ENCODE data around the gene CDHR5.

CDHR5 gene

DNA sequence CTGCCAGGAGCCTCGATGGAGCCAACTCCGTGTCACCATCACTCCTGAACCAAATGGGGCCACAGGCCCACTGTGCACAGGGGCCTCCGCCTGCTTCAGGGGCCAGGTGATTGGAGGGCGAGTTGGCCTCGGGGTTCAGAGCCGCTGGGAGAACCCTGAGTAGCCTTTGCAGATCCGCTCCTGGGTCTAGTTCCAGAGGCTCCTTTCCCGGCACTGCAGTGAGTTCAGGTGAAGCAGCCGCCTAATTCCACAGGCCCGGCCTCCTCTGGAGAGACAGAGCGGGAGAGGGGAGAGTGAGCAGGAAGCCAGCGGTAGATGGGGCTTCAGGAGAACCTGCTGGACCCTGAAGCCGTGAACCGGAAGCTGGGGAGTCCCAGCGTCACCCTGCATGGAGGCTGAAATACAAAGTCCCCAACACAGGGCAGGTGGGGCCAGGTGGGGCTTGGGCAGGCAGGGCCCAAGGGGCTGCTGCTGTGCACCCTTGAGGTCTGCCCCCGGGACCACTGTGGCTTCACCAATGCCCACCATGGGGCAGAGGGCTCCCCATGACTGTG, 34.9 kb upstream of the CDHR5 start:
- Histone ChIP-seq H2AK5ac (ENCODE audit: low read depth, low read length) (peak overlapping the region; percentile 21), H2BK15ac (ENCODE audit: low read length) (no peak overlapping the region), H2BK120ac (ENCODE audit: low read depth, low read length) (peak overlapping the region; percentile 72), H3K27ac (replicated peaks; ENCODE audit: low read length) (no peak overlapping the region), H3K27me3 (ENCODE audit: control insufficient read depth in 3 of 3, insufficient read depth in 3 of 3, low read depth in 1 of 3, low read length in 3 of 3) (no peaks in the 10 kb centered on the region), H3K4me3 (ENCODE audit: low read length in 2 of 2) (peak overlapping the region in 1 of 2 donors; percentile 31), H3K18ac (ENCODE audit: low read length) (no peak overlapping the region), H3K4me1 (ENCODE audit: control insufficient read depth in 2 of 2, insufficient read depth in 1 of 2, low read depth in 1 of 2, low read length in 2 of 2) (no peaks in the 10 kb centered on the region), H3K36me3 (replicated peaks in 1 of 2; ENCODE audit: control insufficient read depth in 2 of 2, insufficient read depth in 2 of 2, low read length in 2 of 2) (peaks cover 14 to 69% of the 10 kb centered on the region in 2 donors), H2BK12ac (ENCODE audit: low read length) (no peak overlapping the region), H3K23ac (ENCODE audit: low read depth, low read length, poor library complexity) (no peak overlapping the region), H3K9ac (ENCODE audit: low read depth, low read length, poor library complexity) (no peak overlapping the region), H2BK5ac (ENCODE audit: low read length) (no peak overlapping the region), H3K14ac (ENCODE audit: low read length) (no peak overlapping the region), H3K4me2 (ENCODE audit: insufficient read depth, low read length, poor library complexity, severe bottlenecking) (no peak overlapping the region), H3K79me1 (ENCODE audit: low read depth, low read length) (peaks cover 6% of the 10 kb centered on the region), H3K4ac (ENCODE audit: low read length) (no peak overlapping the region), H2AFZ (ENCODE audit: low read length) (no peak overlapping the region), H4K91ac (ENCODE audit: low read depth, low read length, poor library complexity) (no peak overlapping the region), H3K9me3 (replicated peaks in 1 of 2; ENCODE audit: control insufficient read depth in 2 of 2, insufficient read depth in 1 of 2, low read depth in 1 of 2, low read length in 2 of 2) (no peaks in the 10 kb centered on the region), H4K8ac (ENCODE audit: low read depth, low read length) (no peak overlapping the region)
- DNase-seq (ENCODE audit: low spot score) = no peak
- WGBS, 2 donors (ENCODE audit: extremely low coverage in 2 of 2, insufficient read length in 2 of 2, insufficient replicate concordance in 1 of 2) = no CpG with 5 or more reads among the region's 16 CpGs

- H4K8ac ChIP-seq (ENCODE audit: low read depth, low read length) = no peak overlapping the region
- no peak overlapping the region for H3K27ac ChIP-seq (replicated peaks; ENCODE audit: low read length)
- H2AFZ ChIP-seq (ENCODE audit: low read length) = no peak overlapping the region
These were observed 33.0 kb upstream of the CDHR5 start for GRCh38 chr11:657691-658126.

DNA sequence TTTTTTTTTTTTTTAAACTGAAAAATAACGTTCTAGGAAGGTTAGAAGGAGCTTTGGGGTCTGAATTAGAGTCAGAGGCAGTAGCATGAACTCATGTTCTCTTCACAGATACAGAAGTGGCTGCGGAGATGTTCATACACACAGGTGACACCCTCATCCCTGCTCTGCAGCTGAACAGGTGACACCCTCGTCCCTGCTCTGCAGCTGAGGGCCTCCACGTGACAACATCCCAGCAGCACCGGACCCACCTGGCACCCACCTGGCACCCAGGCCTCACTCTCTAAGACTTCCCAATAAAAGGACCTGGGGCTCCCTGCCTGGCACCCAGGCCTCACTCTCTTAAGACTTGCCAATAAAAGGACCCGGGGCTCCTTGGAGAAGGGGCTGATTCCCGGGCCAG, 32.1 kb upstream of the CDHR5 start:
- no peak overlapping the region for H3K23ac ChIP-seq (ENCODE audit: low read depth, low read length, poor library complexity)
- no peak overlapping the region for H2BK120ac ChIP-seq (ENCODE audit: low read depth, low read length)
- H4K8ac ChIP-seq (ENCODE audit: low read depth, low read length) = no peak overlapping the region
- peaks cover 8 to 70% of the 10 kb centered on the region in 2 donors for H3K36me3 ChIP-seq (replicated peaks in 1 of 2; ENCODE audit: control insufficient read depth in 2 of 2, insufficient read depth in 2 of 2, low read length in 2 of 2)
- no peak overlapping the region for H3K18ac ChIP-seq (ENCODE audit: low read length)
- no peaks in the 10 kb centered on the region for H3K27me3 ChIP-seq (ENCODE audit: control insufficient read depth in 3 of 3, insufficient read depth in 3 of 3, low read depth in 1 of 3, low read length in 3 of 3)
- no peaks in the 10 kb centered on the region for H3K9me3 ChIP-seq (replicated peaks in 1 of 2; ENCODE audit: control insufficient read depth in 2 of 2, insufficient read depth in 1 of 2, low read depth in 1 of 2, low read length in 2 of 2)
- no peak overlapping the region for H3K4me2 ChIP-seq (ENCODE audit: insufficient read depth, low read length, poor library complexity, severe bottlenecking)
- no peak overlapping the region for H4K91ac ChIP-seq (ENCODE audit: low read depth, low read length, poor library complexity)
- peak overlapping the region; percentile 47 for H3K14ac ChIP-seq (ENCODE audit: low read length)
- H2BK15ac ChIP-seq (ENCODE audit: low read length) = no peak overlapping the region
- no peak overlapping the region for H2AFZ ChIP-seq (ENCODE audit: low read length)
- no peak overlapping the region for H3K9ac ChIP-seq (ENCODE audit: low read depth, low read length, poor library complexity)
- DNase-seq (ENCODE audit: low spot score) = no peak
- no peak overlapping the region for H3K4ac ChIP-seq (ENCODE audit: low read length)
- no peaks in the 10 kb centered on the region for H3K4me1 ChIP-seq (ENCODE audit: control insufficient read depth in 2 of 2, insufficient read depth in 1 of 2, low read depth in 1 of 2, low read length in 2 of 2)
- no peak overlapping the region for H2BK12ac ChIP-seq (ENCODE audit: low read length)
- no peak overlapping the region for H2BK5ac ChIP-seq (ENCODE audit: low read length)
- no CpG with 5 or more reads among the region's 7 CpGs for WGBS, 2 donors (ENCODE audit: extremely low coverage in 2 of 2, insufficient read length in 2 of 2, insufficient replicate concordance in 1 of 2)
- peaks cover 6% of the 10 kb centered on the region for H3K79me1 ChIP-seq (ENCODE audit: low read depth, low read length)
- H3K4me3 ChIP-seq (ENCODE audit: low read length in 2 of 2) = no peak overlapping the region
- no peak overlapping the region for H2AK5ac ChIP-seq (ENCODE audit: low read depth, low read length)
- no peak overlapping the region for H3K27ac ChIP-seq (replicated peaks; ENCODE audit: low read length)

More at GRCh38 chr11:657691-658126, 33.0 kb upstream of the CDHR5 start:
- Histone ChIP-seq H3K79me1 (ENCODE audit: low read depth, low read length) (peaks cover 6% of the 10 kb centered on the region), H3K4me3 (ENCODE audit: low read length in 2 of 2) (peak overlapping the region in 1 of 2 donors; percentile 60), H3K36me3 (replicated peaks in 1 of 2; ENCODE audit: control insufficient read depth in 2 of 2, insufficient read depth in 2 of 2, low read length in 2 of 2) (peaks cover 11 to 71% of the 10 kb centered on the region in 2 donors), H2BK5ac (ENCODE audit: low read length) (no peak overlapping the region), H2BK120ac (ENCODE audit: low read depth, low read length) (no peak overlapping the region), H3K23ac (ENCODE audit: low read depth, low read length, poor library complexity) (no peak overlapping the region), H3K9ac (ENCODE audit: low read depth, low read length, poor library complexity) (peak overlapping the region; percentile 24), H2BK12ac (ENCODE audit: low read length) (no peak overlapping the region), H3K18ac (ENCODE audit: low read length) (no peak overlapping the region), H3K14ac (ENCODE audit: low read length) (no peak overlapping the region), H2BK15ac (ENCODE audit: low read length) (no peak overlapping the region), H4K91ac (ENCODE audit: low read depth, low read length, poor library complexity) (no peak overlapping the region), H3K27me3 (ENCODE audit: control insufficient read depth in 3 of 3, insufficient read depth in 3 of 3, low read depth in 1 of 3, low read length in 3 of 3) (no peaks in the 10 kb centered on the region), H3K9me3 (replicated peaks in 1 of 2; ENCODE audit: control insufficient read depth in 2 of 2, insufficient read depth in 1 of 2, low read depth in 1 of 2, low read length in 2 of 2) (no peaks in the 10 kb centered on the region), H3K4me2 (ENCODE audit: insufficient read depth, low read length, poor library complexity, severe bottlenecking) (no peak overlapping the region), H2AK5ac (ENCODE audit: low read depth, low read length) (no peak overlapping the region), H3K4me1 (ENCODE audit: control insufficient read depth in 2 of 2, insufficient read depth in 1 of 2, low read depth in 1 of 2, low read length in 2 of 2) (no peaks in the 10 kb centered on the region), H3K4ac (ENCODE audit: low read length) (no peak overlapping the region)
- no CpG with 5 or more reads among the region's 14 CpGs for WGBS, 2 donors (ENCODE audit: extremely low coverage in 2 of 2, insufficient read length in 2 of 2, insufficient replicate concordance in 1 of 2)
- DNase-seq (ENCODE audit: low spot score) = no peak

DNA sequence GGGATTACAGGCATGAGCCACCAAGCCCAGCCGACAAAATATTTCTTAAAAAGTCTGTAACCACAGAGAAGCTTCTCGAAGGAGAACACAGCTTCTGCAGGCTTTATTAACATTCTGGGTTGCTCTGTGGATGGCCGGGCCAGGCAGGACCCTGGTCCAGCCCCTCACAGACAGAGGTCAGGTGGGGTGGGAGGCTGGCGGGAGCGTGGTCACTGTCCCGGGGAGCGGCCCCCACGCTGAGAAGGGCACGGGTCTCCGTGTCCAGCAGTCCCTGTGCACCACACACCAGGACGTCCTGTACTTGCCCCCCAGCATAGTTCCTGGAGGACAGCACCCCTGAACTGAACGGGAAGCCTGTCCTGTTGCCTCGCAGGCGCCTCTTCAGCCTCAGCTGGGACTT, 31.7 kb upstream of the CDHR5 start:
- H3K18ac ChIP-seq (ENCODE audit: low read length) = no peak overlapping the region
- WGBS, 2 donors (ENCODE audit: extremely low coverage in 2 of 2, insufficient read length in 2 of 2, insufficient replicate concordance in 1 of 2) = no CpG with 5 or more reads among the region's 14 CpGs

More for the DNA sequence above, 31.7 kb upstream of the CDHR5 start:
- no peak overlapping the region for H3K23ac ChIP-seq (ENCODE audit: low read depth, low read length, poor library complexity)
- H3K36me3 ChIP-seq (replicated peaks in 1 of 2; ENCODE audit: control insufficient read depth in 2 of 2, insufficient read depth in 2 of 2, low read length in 2 of 2) = peaks cover 8 to 75% of the 10 kb centered on the region in 2 donors
- H2AK5ac ChIP-seq (ENCODE audit: low read depth, low read length) = no peak overlapping the region
- no peaks in the 10 kb centered on the region for H3K9me3 ChIP-seq (replicated peaks in 1 of 2; ENCODE audit: control insufficient read depth in 2 of 2, insufficient read depth in 1 of 2, low read depth in 1 of 2, low read length in 2 of 2)
- no peak overlapping the region for H3K9ac ChIP-seq (ENCODE audit: low read depth, low read length, poor library complexity)
- H3K27me3 ChIP-seq (ENCODE audit: control insufficient read depth in 3 of 3, insufficient read depth in 3 of 3, low read depth in 1 of 3, low read length in 3 of 3) = no peaks in the 10 kb centered on the region
- H3K14ac ChIP-seq (ENCODE audit: low read length) = peak overlapping the region; percentile 8
- H2BK5ac ChIP-seq (ENCODE audit: low read length) = no peak overlapping the region
- no peak overlapping the region for H3K4me2 ChIP-seq (ENCODE audit: insufficient read depth, low read length, poor library complexity, severe bottlenecking)
- no peak overlapping the region for H3K4ac ChIP-seq (ENCODE audit: low read length)
- no peak overlapping the region for H4K8ac ChIP-seq (ENCODE audit: low read depth, low read length)
- peaks cover 6% of the 10 kb centered on the region for H3K79me1 ChIP-seq (ENCODE audit: low read depth, low read length)
- no peak overlapping the region for H2BK15ac ChIP-seq (ENCODE audit: low read length)
- DNase-seq (ENCODE audit: low spot score) = no peak
- H3K4me1 ChIP-seq (ENCODE audit: control insufficient read depth in 2 of 2, insufficient read depth in 1 of 2, low read depth in 1 of 2, low read length in 2 of 2) = no peaks in the 10 kb centered on the region
- H3K4me3 ChIP-seq (ENCODE audit: low read length in 2 of 2) = no peak overlapping the region
- no peak overlapping the region for H4K91ac ChIP-seq (ENCODE audit: low read depth, low read length, poor library complexity)
- no peak overlapping the region for H2BK120ac ChIP-seq (ENCODE audit: low read depth, low read length)
- H2AFZ ChIP-seq (ENCODE audit: low read length) = no peak overlapping the region
- H3K27ac ChIP-seq (replicated peaks; ENCODE audit: low read length) = no peak overlapping the region
- no peak overlapping the region for H2BK12ac ChIP-seq (ENCODE audit: low read length)

All from neuronal stem cell (in vitro differentiated cells).